GM12875 (cell line): ENCODE measurements around the gene KRT86.

Experiments used
- H3K4me3 ChIP-seq: one replicate; pipeline ENCODE4 v1.5.1; 2011; ENCODE audit warnings: low read depth, low read length, control low read depth
- CTCF ChIP-seq: IDR thresholded peaks from 2 replicates; pipeline ENCODE4 v1.5.1; 2011; ENCODE audit warnings: low read depth, mild to moderate bottlenecking, control low read depth, inconsistent platforms, low read length, moderate library complexity, borderline replicate concordance; ENCODE audit not compliant: insufficient read depth

Gene KRT86

GRCh38 chr12:52258335-52258901 lies 16.0 kb upstream of the KRT86 start:
- no peak for TF ChIP-seq CTCF
- no peak overlapping the region for H3K4me3 ChIP-seq

DNA sequence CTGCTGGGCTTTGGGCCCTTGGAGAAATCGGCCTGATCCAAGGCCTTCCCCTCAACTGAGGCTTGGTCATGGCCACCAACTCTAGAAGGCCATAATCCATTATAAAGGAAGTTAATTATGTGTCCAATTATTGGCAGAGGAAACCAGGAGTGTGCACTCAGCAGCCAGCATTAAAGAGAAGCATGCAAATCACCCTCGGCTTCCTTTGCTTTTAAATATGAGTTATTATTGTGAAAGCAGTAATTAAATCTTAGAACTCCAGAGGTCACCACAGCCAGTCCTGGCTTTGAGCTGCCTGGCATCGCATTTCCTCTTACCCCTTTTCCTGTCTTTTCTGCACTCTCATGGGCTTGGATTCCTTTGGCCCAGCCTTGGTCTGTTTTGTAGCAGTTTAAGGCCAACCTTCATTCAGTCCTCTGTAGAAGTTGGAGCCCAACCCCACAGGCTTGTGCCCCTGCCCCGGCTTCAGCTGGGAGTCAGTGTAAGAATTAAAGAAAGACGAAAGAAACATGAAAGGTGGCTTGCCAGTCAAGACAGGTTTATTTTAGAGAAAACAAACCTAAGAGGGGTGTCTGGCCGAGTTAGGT lies 14.7 kb upstream of the KRT86 start:
- no peak for TF ChIP-seq CTCF
- H3K4me3 ChIP-seq = no peak overlapping the region

DNA sequence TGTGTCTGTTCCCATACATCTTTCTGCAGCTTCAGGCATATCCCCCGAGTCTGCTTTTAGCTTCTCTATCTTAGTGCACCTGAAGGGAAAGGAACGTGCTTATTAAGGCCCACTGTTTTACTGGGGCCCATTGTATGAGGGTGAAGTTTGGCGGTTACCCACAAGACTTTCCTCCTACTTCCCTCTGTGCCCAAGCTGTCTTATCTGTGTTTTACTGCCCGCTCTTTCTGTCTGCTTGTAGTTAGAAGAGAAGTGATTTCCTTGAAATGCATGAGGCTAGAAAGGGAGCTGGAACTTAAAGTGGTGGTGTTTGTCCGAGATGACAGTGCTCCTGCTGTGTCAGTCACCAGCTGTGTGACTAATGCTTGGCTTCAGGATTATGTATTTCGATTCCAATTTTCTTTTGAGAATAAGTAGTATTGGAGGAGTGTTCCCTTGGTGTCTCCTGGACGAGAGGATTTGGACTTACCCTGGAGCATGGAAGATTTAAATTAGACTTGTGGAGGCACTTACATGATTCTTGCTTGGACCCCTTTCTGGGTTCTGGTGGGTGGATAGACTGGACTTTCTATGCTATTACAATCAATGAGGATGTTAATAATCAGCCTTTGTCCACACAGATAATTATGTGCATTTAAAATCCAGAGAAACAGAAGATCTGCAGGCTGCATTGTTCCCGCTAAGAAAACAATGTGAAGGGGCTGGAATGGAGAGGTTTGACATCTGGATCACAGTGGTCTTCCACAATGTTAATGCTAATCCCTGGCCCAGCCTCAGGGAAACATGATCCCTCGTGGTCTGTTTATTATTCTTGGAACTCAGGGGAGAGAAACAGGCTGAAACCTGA lies 13.9 kb upstream of the KRT86 start:
- no peak overlapping the region for H3K4me3 ChIP-seq
- TF ChIP-seq CTCF = no peak

- TF ChIP-seq CTCF = no peak
- H3K4me3 ChIP-seq = no peak overlapping the region
These were observed 13.3 kb upstream of the KRT86 start for GRCh38 chr12:52261208-52261484.

- TF ChIP-seq CTCF = no peak
- H3K4me3 ChIP-seq = no peak overlapping the region
These were observed 12.2 kb upstream of the KRT86 start for GRCh38 chr12:52262286-52262685.

DNA sequence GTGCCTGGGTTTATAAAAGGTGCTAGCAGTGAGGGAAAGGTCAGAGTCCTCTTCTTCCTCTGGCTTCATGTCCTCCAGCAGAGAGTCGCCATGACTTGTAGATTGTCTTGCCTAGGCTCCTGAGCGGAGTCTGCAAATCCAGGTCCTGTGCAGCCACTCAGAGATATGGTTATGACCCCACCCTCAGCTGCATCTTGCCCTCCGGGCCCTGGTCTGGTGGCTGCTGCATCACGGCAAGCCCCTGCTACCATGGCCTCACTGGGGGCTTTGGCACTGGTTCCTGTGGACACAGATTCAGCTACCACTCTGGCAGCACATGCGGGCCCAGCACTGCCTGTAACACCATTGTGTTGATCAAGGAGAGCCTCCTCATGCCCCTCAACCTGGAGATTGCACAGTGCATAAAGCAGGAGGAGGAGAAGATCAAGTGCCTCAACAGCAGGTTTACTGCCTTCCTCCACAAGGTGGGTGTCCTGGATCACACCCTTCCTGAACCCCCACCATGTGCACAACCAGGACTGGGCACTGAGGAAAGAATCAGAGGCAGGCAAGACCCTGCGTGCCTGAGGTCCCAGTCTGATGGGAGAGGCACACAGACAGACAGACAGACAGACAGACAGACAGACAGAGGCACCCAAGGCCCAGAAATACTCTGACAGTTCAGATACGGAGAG lies 10.5 kb upstream of the KRT86 start:
- no peak overlapping the region for H3K4me3 ChIP-seq
- TF ChIP-seq CTCF = no peak
